WERI-Rb-1 (cell line): ENCODE measurements around the gene ABCF3.

Source experiments
- DNase-seq: peaks from one replicate; pipeline ENCODE4 v3.0.0-alpha.2; 2020
- H3K27ac ChIP-seq: fragments of 250-450 bp; sonication (Bioruptor Pico); 2 replicates; pipeline ENCODE4 v1.5.1; 2020; ENCODE audit warnings: mild to moderate bottlenecking, moderate library complexity
- H3K27me3 ChIP-seq: fragments of 250-450 bp; sonication (Bioruptor Pico); 2 replicates; pipeline ENCODE4 v1.5.1; 2021; ENCODE audit warnings: mild to moderate bottlenecking, low read depth, moderate library complexity; ENCODE audit not compliant: insufficient read depth, severe bottlenecking
- H3K36me3 ChIP-seq: fragments of 250-450 bp; sonication (Bioruptor Pico); 2 replicates; pipeline ENCODE4 v1.5.1; 2020; ENCODE audit warnings: mild to moderate bottlenecking, moderate library complexity
- H3K4me3 ChIP-seq: 2 replicates; pipeline ENCODE4 v1.5.1; 2011; ENCODE audit warnings: low read depth, mild to moderate bottlenecking, control low read depth, low read length
- H3K9me3 ChIP-seq: fragments of 250-450 bp; sonication (Bioruptor Pico); 2 replicates; pipeline ENCODE4 v1.5.1; 2021; ENCODE audit warnings: mild to moderate bottlenecking, moderate library complexity; ENCODE audit not compliant: severe bottlenecking
- TF ChIP-seq, protein P1 (sequence below): IDR thresholded peaks from 2 replicates; pipeline ENCODE4 v1.5.1; 2011; ENCODE audit warnings: low read depth, mild to moderate bottlenecking, control low read depth, inconsistent platforms, low read length

The ABCF3 gene

DNA sequence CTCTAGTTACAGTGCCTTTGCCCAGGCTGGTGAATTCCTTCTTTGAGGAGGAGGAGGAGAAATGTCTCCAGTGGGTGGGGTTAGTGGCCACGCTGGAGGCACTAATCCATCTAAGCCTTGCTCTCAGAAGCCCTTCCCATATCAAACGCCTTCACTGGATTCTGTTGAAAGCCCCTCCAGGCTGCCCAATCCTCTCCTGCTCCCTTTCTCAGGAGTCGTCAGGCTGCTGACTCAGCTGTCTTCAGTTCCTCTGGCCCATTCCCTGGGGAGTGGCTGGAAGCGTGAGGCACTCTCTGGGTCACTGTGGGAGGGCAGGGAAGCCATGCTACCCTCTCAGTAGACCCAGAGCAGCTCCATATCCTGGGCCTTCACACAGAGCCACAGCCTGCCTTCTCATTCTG, 8.7 kb upstream of the ABCF3 start:
- peaks cover 68% of the 10 kb centered on the region for H3K36me3 ChIP-seq
- peak overlapping the region; percentile 91 for H3K4me3 ChIP-seq
- TF ChIP-seq, protein P1, sequence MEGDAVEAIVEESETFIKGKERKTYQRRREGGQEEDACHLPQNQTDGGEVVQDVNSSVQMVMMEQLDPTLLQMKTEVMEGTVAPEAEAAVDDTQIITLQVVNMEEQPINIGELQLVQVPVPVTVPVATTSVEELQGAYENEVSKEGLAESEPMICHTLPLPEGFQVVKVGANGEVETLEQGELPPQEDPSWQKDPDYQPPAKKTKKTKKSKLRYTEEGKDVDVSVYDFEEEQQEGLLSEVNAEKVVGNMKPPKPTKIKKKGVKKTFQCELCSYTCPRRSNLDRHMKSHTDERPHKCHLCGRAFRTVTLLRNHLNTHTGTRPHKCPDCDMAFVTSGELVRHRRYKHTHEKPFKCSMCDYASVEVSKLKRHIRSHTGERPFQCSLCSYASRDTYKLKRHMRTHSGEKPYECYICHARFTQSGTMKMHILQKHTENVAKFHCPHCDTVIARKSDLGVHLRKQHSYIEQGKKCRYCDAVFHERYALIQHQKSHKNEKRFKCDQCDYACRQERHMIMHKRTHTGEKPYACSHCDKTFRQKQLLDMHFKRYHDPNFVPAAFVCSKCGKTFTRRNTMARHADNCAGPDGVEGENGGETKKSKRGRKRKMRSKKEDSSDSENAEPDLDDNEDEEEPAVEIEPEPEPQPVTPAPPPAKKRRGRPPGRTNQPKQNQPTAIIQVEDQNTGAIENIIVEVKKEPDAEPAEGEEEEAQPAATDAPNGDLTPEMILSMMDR: no peak
- H3K27ac ChIP-seq: peak overlapping the region; percentile 97
- DNase-seq: peak; percentile 74
- no peaks in the 10 kb centered on the region for H3K9me3 ChIP-seq
- no peaks in the 10 kb centered on the region for H3K27me3 ChIP-seq

DNA sequence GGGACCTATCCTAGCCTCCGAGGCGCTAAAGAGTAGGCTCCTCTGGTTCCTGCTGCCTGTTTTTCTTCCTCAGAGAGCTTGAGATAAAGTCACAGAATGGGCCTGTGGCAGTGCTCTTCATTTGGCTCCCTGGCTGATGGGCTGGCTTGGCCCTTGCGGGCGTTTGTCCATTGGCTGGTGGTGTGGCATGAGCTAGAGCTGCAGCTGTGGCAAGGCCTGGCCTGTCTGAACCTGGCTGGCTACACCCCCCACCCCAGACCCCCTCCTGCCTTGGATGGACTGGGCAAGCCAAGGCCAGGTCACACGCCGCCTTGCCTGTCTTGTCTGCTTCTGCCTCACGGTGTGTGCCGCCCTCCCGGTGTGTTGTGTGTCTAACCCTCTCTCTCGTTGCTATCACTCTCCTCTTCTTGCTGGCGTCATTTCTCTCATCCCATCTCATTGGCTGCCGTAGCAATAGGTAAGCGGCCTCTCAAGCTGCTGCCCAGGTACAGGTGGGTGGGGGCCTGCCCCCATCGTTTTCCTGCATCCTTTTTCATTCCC, 8.2 kb upstream of the ABCF3 start:
- TF ChIP-seq, protein P1: no peak
- DNase-seq: no peak
- Histone ChIP-seq H3K27ac (peak overlapping the region; percentile 97), H3K36me3 (peaks cover 68% of the 10 kb centered on the region), H3K9me3 (no peaks in the 10 kb centered on the region), H3K27me3 (no peaks in the 10 kb centered on the region), H3K4me3 (no peak overlapping the region)

- no peak for DNase-seq
- no peaks in the 10 kb centered on the region for H3K9me3 ChIP-seq
- H3K4me3 ChIP-seq: no peak overlapping the region
- TF ChIP-seq, protein P1: no peak
- H3K27me3 ChIP-seq: no peaks in the 10 kb centered on the region
- H3K27ac ChIP-seq: no peak overlapping the region
- H3K36me3 ChIP-seq: peaks cover 70% of the 10 kb centered on the region
Measured at GRCh38 chr3:184178521-184179138, 7.4 kb upstream of the ABCF3 start.

DNA sequence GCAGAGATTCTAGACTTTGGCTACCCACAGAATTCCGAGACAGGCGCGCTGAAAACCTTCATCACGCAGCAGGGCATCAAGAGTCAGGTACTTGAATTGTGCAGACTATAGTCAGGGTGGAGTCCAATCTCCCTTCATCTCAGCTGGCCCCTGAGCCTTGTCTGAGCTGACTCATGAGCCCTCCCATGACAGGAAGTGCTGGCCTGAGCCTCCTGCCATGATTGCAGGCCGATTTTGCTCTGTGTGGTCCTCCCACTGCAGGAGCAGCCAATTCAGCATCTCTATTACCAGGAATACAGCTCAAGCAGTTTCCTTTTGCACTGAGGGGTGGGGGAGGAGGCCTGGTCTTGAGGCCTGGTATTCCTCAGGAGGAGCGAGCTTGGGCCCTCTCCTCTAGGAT, 5.8 kb upstream of the ABCF3 start:
- Histone ChIP-seq H3K4me3 (no peak overlapping the region), H3K27me3 (no peaks in the 10 kb centered on the region), H3K27ac (no peak overlapping the region), H3K9me3 (no peaks in the 10 kb centered on the region), H3K36me3 (peaks cover 82% of the 10 kb centered on the region)
- no peak for DNase-seq
- TF ChIP-seq, protein P1: no peak

GRCh38 chr3:184181596-184181995, 4.4 kb upstream of the ABCF3 start:
- H3K27me3 ChIP-seq: no peaks in the 10 kb centered on the region
- H3K27ac ChIP-seq: no peak overlapping the region
- H3K4me3 ChIP-seq: no peak overlapping the region
- H3K36me3 ChIP-seq: peaks cover 83% of the 10 kb centered on the region
- H3K9me3 ChIP-seq: no peaks in the 10 kb centered on the region
- DNase-seq: no peak
- TF ChIP-seq, protein P1: no peak

- Histone ChIP-seq H3K4me3 (no peak overlapping the region), H3K9me3 (no peaks in the 10 kb centered on the region), H3K27me3 (no peaks in the 10 kb centered on the region), H3K27ac (no peak overlapping the region), H3K36me3 (peaks cover 83% of the 10 kb centered on the region)
- DNase-seq: no peak
- TF ChIP-seq, protein P1: no peak
Measured at GRCh38 chr3:184183679-184184078, 2.3 kb upstream of the ABCF3 start.
